HG03565 (cell line): ENCODE results near the gene CCDC138.

Experiments
- ATAC-seq: cut with Tn5 transposase; IDR thresholded peaks from one replicate; pipeline ENCODE4 v1.9.1; 2021; ENCODE audit warnings: mild to moderate bottlenecking, moderate library complexity; ENCODE audit not compliant: unreplicated experiment

The CCDC138 gene

DNA sequence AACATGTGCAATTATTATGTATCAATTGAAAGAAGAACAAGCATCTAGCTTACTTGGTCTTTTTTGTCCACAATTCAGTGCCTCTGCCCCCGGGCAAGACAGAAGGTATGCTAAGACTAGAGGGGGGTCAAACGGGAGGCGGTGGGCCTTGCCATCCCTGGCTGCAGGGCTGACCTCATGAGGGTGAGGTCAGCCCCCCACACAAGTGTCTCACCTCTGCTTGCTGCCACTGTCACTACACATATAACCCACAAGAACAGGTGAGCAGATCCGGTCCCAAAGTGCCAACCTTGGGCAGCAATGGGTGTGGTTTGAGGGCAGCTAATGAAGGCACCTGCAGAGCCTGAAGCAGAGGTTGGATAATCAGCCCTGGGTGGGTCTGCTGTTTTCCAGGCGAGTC, 131.0 kb downstream of the CCDC138 start:
- no peak for ATAC-seq

- ATAC-seq, result no peak
Observed at GRCh38 chr2:108918156-108918874, 131.7 kb downstream of the CCDC138 start.

DNA sequence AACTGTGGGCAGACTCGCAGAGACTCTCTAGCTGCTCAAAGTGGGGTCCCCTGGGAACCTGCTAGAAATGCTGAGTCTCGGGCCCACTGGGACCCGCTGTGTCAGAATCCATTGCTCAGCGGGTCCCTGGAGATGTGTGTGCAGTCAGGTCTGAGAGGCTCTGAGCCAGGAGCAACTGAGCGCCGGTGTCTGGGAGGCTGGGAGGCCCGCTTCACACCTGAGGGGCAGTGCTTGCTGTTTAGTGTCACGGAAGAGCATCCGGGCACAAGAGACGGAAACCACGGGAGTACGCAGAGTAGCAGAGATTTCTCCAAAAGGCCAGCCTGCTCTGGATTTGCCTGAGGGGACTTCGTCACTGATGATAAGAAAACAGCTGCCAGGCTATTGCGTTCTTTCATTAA, 132.4 kb downstream of the CCDC138 start:
- no peak for ATAC-seq

DNA sequence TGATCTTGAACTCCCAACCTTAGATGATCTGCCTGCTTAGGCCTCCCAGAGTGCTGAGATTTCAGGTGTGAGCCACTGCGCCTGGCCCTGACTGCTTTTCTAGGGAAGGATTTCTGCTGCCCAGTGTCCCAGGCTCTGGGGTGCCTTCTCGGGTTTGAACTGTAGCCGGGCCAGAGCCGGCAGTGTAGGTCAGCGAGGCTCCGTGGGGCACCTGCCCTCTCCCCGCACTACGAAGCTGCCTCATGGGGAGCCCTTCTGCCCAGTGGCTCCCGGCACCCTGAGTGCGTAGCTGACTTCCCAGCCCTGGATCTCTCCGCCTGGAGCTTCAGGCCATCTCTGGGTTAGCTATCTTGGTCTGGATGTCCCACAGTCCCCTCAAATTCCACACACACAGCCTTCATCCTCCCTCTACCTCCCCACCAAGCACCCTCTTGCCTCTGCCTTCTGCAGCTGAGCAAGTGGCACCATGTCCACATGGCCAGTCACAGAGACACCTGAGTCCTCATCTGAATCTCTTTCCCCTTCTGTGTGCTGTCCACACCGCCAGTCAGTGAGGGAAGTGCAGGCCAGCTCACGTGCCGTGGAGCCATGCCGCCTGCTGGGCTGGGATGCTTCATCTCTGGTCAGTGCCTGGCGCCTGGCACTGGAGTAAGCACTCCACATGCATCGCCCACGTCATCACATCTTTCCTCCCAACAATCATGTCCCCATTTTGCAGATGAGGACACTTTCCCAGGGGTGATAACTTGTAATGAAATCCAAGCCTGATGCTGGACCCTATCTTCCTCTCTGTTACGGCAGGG, 133.2 kb downstream of the CCDC138 start:
- no peak for ATAC-seq

DNA sequence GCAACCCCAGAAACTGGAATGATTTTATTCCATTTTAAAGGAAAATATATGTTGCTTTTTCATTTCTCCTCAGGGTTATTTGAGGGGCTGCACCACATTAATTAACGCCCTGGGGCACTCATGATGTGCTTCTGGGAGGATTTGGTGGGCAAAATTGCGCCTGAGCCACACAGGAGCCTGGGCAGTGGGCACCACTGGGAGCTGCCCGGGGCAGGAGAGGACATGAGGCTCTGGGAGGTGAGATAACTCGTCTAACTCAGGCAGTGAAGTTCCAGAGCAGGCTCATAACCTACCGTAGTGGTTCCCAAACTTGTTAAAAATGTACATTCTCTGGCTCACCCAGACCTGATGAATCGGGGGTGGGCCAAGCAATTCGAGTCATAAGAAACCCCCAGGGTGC, 134.1 kb downstream of the CCDC138 start:
- no peak for ATAC-seq

GRCh38 chr2:108921096-108922030, 134.8 kb downstream of the CCDC138 start:
- ATAC-seq, result no peak

- ATAC-seq, result no peak
Observed at GRCh38 chr2:108922141-108922915, 135.8 kb downstream of the CCDC138 start.

DNA sequence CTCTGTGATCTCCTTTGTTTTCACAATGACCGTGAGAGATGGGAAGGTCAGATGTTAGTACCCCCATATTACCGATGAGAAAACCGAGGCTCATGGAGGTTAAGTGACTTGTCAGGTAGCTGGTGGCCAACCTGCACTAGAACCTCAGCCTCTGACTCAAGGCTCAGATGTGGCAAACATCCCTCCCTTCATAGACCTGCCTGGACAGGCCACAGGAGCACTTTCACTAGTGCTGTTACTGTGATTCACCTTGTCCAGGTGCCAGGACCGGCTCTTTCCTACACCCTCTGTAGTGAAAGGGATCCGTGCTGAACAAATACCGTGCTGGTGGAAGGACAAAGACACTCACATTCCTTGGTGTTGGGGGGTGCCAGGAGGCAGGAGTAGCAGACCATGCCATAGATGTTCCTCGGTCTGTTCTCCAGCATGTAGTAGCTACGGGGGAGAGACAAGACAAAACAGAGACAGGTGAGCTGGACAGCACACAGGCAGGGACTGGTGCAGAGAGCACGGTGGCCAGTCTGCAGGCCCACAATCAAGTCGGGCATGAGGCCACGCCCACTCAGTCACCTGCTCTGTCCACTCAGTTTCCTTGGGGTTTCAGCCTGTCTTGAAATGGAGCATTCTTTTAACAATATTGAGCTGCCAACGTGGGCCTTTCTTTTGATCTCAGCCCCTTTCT, 136.6 kb downstream of the CCDC138 start:
- no peak for ATAC-seq

DNA sequence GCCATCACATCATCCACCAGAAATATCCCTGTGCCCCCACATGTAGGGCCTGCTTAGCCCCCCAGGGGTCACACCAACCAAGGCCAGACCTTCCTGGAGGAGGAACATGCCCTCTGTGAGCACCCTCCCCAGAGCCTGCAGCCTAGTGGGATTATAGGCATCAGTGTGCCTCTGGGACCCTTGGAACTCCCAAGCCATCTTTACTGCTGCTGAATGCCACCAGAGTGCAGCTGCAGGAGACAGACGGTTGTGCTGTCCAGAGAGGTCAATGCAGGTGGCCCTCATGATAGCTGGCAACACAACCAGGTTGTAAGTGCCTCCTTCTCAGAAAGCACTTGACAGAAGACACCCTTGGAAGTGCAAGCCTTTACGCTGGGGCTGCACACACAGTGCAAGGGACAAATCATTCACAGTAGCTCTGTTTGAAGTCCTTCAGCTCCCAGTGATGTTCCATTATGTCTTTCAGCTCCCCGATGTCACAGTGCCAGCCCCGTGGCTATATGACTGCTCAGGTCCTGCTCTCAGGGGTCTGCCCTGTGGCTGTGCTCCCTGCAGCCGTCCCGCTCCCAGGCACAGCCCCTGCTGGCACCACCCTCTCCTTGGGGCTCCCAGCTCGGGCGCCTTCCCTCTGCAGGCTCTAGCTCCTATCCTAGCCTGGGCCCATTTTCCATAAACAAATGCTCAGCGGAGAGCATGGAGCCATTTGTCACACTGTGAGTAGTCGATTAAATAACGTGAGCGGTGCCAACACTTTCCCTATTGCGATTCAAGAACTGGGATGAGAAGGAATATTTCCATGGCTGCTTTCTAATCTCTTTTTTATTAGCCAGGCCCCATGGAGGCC, 137.4 kb downstream of the CCDC138 start:
- no peak for ATAC-seq

DNA sequence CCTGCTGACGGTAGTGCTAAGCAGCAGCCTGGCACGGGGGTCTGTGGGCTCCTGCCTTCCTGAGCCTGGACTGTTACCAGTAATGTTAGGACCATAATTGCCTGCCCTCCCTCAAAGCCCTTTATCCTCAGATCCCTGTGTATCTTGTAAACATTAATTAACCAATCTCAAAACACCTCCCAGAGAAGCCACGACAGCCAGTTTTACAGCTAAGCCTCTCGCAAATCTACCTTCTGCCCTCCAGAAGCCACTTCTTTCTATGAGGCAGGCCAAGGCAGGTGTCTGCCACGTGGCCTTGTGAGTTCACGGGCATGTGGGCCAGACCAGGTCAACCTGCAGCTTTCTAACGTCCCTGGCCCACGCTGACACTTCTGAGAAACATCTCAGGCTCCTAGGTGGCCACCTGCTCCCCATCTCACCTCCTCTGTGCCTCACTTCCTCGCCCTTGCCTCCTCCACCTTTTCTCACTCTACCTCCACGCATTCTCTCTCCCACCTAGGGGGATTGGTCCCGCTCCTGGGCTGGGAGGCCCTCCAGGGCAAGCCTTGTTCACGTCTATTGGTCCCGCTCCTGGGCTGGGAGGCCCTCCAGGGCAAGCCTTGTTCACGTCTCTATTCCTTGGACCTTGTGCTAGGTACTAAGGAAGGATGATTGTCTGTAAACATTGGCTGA, 138.1 kb downstream of the CCDC138 start:
- ATAC-seq, result no peak

DNA sequence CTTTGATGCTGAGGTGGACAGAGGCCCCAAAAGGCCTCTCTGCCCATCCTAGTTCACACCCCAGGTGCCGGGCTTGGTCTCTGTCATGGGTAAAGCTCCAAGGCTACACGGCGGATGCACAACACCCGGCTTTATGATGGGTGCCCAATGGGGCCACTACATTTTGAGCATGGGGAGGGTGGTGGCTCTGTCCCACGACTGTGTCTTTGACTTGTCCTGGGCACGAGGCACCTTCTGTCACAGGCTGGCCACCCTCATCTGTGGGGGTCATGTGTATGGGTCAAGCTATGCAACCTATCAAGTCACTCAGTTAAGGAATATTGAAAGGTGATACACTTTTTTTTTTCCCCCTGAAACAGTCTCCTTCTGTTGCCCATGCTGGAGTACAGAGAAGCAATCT, 138.7 kb downstream of the CCDC138 start:
- ATAC-seq, result no peak

GRCh38 chr2:108925735-108926134, 139.2 kb downstream of the CCDC138 start:
- ATAC-seq, result no peak
